Cardiac fibroblast (primary cell): ENCODE results near the gene E2F4.

ENCODE experiments used
- DNase-seq, 2 donors: peaks; one replicate each; pipeline versions ENCODE4 v3.0.0 to v3.0.0-alpha.2; 2010; ENCODE audit warnings: low read depth in 2 of 2
- H3K4me3 ChIP-seq, 2 donors: replicated peaks in 1 of 2; 1 replicate in 1 of 2; 2 replicates in 1 of 2; pipeline ENCODE4 v1.5.1; 2011; ENCODE audit warnings: low read depth in 2 of 2, low read length in 2 of 2, mild to moderate bottlenecking in 2 of 2, moderate library complexity in 1 of 2
- CTCF ChIP-seq: IDR thresholded peaks from one replicate; pipeline ENCODE4 v1.5.1; 2011; ENCODE audit warnings: low read depth, mild to moderate bottlenecking, low read length, inconsistent platforms

E2F4 gene

GRCh38 chr16:67199011-67199807 lies 7.3 kb downstream of the E2F4 start, which contains the start of gene ELMO3:
ELMO3 (plus strand) TSS chr16:67199131; CDS start chr16:67199327, 196 bp downstream.
- no peak within 1 kb of the TSS for H3K4me3 ChIP-seq
- no peak for DNase-seq
- TF ChIP-seq CTCF = peak; percentile 9

- TF ChIP-seq CTCF = no peak
- H3K4me3 ChIP-seq = no peak overlapping the region
- no peak for DNase-seq
Observed at GRCh38 chr16:67199808-67200198, 7.8 kb downstream of the E2F4 start.

GRCh38 chr16:67200491-67200890 lies 8.5 kb downstream of the E2F4 start:
- no peak overlapping the region for H3K4me3 ChIP-seq
- TF ChIP-seq CTCF = no peak
- no peak for DNase-seq

GRCh38 chr16:67201411-67202345 lies 9.7 kb downstream of the E2F4 start:
- no peak overlapping the region for H3K4me3 ChIP-seq
- DNase-seq = no peak
- TF ChIP-seq CTCF = no peak

- no peak for DNase-seq
- TF ChIP-seq CTCF = no peak
- H3K4me3 ChIP-seq = no peak overlapping the region
Observed at GRCh38 chr16:67202426-67202825, 10.5 kb downstream of the E2F4 start.

GRCh38 chr16:67202956-67203493 lies 11.1 kb downstream of the E2F4 start:
- no peak for TF ChIP-seq CTCF
- no peak for DNase-seq
- H3K4me3 ChIP-seq = no peak overlapping the region
